ENCODE results near the gene PDK4. TPM values are rescaled to one million over a fixed set of nuclear protein-coding genes. Genes with fewer than 3 reads are reported as not detected.

PDK4 gene
- total RNA-seq, 1 experiment from 2014 or later = not detected

DNA sequence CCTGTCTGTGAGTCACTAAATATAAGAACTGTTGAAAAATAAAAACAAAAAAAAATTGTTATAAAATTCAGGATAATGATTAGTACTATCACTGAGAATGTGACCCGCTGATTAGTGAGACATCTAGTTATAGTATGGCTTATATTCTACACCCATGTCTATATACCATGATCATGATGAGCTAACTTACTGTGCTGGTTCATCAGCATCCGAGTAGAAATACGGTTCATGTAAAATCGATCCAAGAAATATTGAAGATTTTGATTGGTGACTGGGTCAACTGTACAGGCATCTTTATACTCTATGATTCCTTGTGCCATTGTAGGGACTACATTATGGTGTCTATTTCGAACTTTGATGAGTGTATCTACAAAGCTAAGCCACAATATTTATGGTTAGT lies 3.7 kb downstream of the PDK4 start:
- H3K36me3 ChIP-seq (ENCODE audit: insufficient read depth, low read length, poor library complexity, severe bottlenecking) = no peaks in the 10 kb centered on the region
- no peaks in the 10 kb centered on the region for H3K9me3 ChIP-seq (ENCODE audit: low read depth, low read length, poor library complexity, severe bottlenecking)
- no peak overlapping the region for H3K4me3 ChIP-seq (ENCODE audit: low read depth, low read length, poor library complexity, severe bottlenecking)
- POLR2A ChIA-PET (ENCODE audit: low non-redundant PET) = no interaction called here
- no peak overlapping the region for H3K27ac ChIP-seq (ENCODE audit: low read depth, low read length, poor library complexity, severe bottlenecking)
- intact Hi-C loops (cut with micrococcal nuclease; ENCODE audit: unreplicated experiment) = no loop called here
- TF ChIP-seq EZH2 (IDR thresholded peaks at IDR 0.05; ENCODE audit: borderline replicate concordance, low read depth, low read length, poor library complexity, severe bottlenecking) = no peak
- TF ChIP-seq, protein P1, sequence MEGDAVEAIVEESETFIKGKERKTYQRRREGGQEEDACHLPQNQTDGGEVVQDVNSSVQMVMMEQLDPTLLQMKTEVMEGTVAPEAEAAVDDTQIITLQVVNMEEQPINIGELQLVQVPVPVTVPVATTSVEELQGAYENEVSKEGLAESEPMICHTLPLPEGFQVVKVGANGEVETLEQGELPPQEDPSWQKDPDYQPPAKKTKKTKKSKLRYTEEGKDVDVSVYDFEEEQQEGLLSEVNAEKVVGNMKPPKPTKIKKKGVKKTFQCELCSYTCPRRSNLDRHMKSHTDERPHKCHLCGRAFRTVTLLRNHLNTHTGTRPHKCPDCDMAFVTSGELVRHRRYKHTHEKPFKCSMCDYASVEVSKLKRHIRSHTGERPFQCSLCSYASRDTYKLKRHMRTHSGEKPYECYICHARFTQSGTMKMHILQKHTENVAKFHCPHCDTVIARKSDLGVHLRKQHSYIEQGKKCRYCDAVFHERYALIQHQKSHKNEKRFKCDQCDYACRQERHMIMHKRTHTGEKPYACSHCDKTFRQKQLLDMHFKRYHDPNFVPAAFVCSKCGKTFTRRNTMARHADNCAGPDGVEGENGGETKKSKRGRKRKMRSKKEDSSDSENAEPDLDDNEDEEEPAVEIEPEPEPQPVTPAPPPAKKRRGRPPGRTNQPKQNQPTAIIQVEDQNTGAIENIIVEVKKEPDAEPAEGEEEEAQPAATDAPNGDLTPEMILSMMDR (conservative IDR thresholded peaks at IDR 0.05; ENCODE audit: low read depth, low read length) = no peak
- no peak for DNase-seq (ENCODE audit: low spot score)
- H3K27me3 ChIP-seq (replicated peaks; ENCODE audit: insufficient read depth, low read depth, low read length, poor library complexity) = peaks cover 22% of the 10 kb centered on the region
- CTCF ChIA-PET = no interaction called here
- no TSS peak for BruUV-seq (replicated peaks)
- H3K4me1 ChIP-seq (ENCODE audit: insufficient read depth, low read length, poor library complexity, severe bottlenecking) = peaks cover 5% of the 10 kb centered on the region

DNA sequence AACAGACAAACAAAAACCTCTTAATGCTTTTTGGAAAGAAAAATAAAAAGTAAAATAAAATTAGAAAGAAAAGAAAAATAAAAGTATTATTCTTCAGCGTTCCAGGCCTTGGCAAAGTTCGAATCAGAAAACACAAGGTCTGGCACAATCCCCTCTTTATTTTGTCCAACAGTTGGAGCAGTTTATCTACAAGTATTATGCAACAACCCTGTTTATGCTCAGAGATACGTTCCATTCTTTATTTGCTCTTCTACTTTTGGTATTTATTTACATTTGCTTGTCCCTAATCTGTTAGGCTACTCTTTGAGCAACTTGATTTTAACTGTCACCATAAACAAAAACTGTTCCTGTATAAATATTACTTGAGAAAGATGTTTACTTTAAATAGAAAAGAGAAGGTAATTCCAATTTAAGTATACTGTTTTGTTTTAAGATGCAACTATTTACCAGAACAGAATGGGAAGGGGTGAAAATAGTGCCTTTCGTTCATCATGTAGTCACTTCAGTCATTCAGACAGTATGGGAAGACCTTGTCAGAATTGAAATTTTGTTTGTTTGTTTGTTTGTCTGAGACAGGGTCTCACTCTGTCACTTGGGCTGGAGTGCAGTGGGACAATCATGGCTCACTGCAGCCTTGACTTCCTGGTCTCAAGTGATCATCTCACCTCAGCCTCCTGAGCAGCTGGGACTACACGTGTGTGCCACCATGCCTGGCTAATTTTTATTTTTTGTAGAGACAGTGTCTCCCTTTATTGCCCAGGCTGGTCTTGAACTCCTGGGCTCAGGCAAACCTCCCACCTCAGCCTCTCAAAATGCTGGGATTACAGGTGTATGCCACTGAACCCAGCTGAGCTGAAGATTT lies 5.7 kb downstream of the PDK4 start:
- no peak overlapping the region for H3K4me3 ChIP-seq (ENCODE audit: low read depth, low read length, poor library complexity, severe bottlenecking)
- BruUV-seq (replicated peaks) = no TSS peak
- POLR2A ChIA-PET (ENCODE audit: low non-redundant PET) = no interaction called here

DNA sequence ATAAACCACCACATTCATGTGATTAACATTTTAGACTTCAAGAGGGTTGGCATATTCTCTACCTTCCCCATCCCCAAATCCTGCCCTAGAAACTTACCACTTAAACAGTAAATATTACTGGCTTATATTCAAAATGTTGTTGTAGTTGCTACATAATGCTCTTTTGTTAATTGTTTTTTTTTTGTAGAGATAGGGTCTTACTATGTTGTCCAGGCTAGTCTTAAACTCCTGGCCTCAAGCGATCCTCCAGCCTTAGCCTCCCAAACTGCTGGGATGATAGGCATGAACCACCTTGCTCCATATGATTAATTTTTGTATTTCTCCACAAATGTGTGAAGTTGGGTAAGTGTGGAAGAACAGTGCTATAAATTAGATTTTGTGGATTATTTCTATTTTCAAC lies 6.5 kb downstream of the PDK4 start:
- H3K27ac ChIP-seq (ENCODE audit: low read depth, low read length, poor library complexity, severe bottlenecking) = no peak overlapping the region
- TF ChIP-seq EZH2 (IDR thresholded peaks at IDR 0.05; ENCODE audit: borderline replicate concordance, low read depth, low read length, poor library complexity, severe bottlenecking) = no peak
- TF ChIP-seq, protein P1 (conservative IDR thresholded peaks at IDR 0.05; ENCODE audit: low read depth, low read length) = no peak

More for the DNA sequence above, 5.7 kb downstream of the PDK4 start:
- DNase-seq (ENCODE audit: low spot score) = no peak
- Histone ChIP-seq H3K36me3 (ENCODE audit: insufficient read depth, low read length, poor library complexity, severe bottlenecking) (no peaks in the 10 kb centered on the region), H3K4me1 (ENCODE audit: insufficient read depth, low read length, poor library complexity, severe bottlenecking) (no peaks in the 10 kb centered on the region), H3K27me3 (replicated peaks; ENCODE audit: insufficient read depth, low read depth, low read length, poor library complexity) (peaks cover 9% of the 10 kb centered on the region), H3K27ac (ENCODE audit: low read depth, low read length, poor library complexity, severe bottlenecking) (no peak overlapping the region), H3K9me3 (ENCODE audit: low read depth, low read length, poor library complexity, severe bottlenecking) (no peaks in the 10 kb centered on the region)
- CTCF ChIA-PET = no interaction called here
- intact Hi-C loops (cut with micrococcal nuclease; ENCODE audit: unreplicated experiment) = no loop called here
- TF ChIP-seq, protein P1 (conservative IDR thresholded peaks at IDR 0.05; ENCODE audit: low read depth, low read length) = no peak
- no peak for TF ChIP-seq EZH2 (IDR thresholded peaks at IDR 0.05; ENCODE audit: borderline replicate concordance, low read depth, low read length, poor library complexity, severe bottlenecking)

More for the DNA sequence above, 6.5 kb downstream of the PDK4 start:
- H3K4me3 ChIP-seq (ENCODE audit: low read depth, low read length, poor library complexity, severe bottlenecking) = no peak overlapping the region
- H3K27me3 ChIP-seq (replicated peaks; ENCODE audit: insufficient read depth, low read depth, low read length, poor library complexity) = peaks cover under 1% of the 10 kb centered on the region
- no peaks in the 10 kb centered on the region for H3K4me1 ChIP-seq (ENCODE audit: insufficient read depth, low read length, poor library complexity, severe bottlenecking)
- no peak for DNase-seq (ENCODE audit: low spot score)
- intact Hi-C loops (cut with micrococcal nuclease; ENCODE audit: unreplicated experiment) = no loop called here
- no peaks in the 10 kb centered on the region for H3K36me3 ChIP-seq (ENCODE audit: insufficient read depth, low read length, poor library complexity, severe bottlenecking)
- CTCF ChIA-PET = no interaction called here
- H3K9me3 ChIP-seq (ENCODE audit: low read depth, low read length, poor library complexity, severe bottlenecking) = no peaks in the 10 kb centered on the region
- POLR2A ChIA-PET (ENCODE audit: low non-redundant PET) = no interaction called here
- no TSS peak for BruUV-seq (replicated peaks)

All from A673 (cell line).